NCI-H524 (cell line): ENCODE results near the gene C5orf22.

ENCODE experiments used
- DNase-seq, 2 experiments: peaks; one replicate each; lab custom pipeline; 2025; lab: John Stamatoyannopoulos, UW

The C5orf22 gene

DNA sequence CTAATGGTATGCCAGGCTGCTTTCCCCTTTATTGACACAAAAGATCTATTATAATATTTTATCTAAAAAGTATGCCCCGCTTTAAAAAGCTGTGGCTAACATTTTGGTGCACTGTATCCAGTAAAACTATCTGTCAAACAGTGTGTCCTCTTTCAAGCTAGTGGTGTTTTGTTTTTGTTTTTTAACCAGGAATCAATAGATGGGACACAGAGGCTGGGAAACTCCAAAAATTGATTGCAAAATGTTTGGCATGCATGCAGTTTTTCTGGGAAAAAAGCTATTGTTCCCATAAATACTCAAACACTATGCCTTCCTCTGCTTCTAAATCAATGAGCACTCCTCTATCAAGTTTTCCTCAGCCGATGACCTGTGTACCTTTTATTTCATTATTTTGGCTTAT is 72.5 kb downstream of the C5orf22 start:
- no peak for DNase-seq
